Osteoblast (primary cell): ENCODE measurements around the gene KPNA3. TPM values are rescaled to one million over a fixed set of nuclear protein-coding genes. Genes with fewer than 3 reads are reported as not detected.
A peak's percentile ranks its signal among the peaks of the same experiment; 100 is the strongest.

ENCODE experiments used
- DNase-seq: peaks from one replicate; pipeline ENCODE4 v3.0.0; 2011; ENCODE audit warnings: low spot score, mixed read lengths; ENCODE audit not compliant: insufficient read length; ENCODE audit errors: missing footprints
- H2AFZ ChIP-seq: 2 replicates; pipeline ENCODE4 v1.6.0; 2011; ENCODE audit warnings: mild to moderate bottlenecking, low read length
- H3K27ac ChIP-seq: 2 replicates; pipeline ENCODE4 v1.5.1; 2011; ENCODE audit warnings: mild to moderate bottlenecking, low read depth, low read length, moderate library complexity
- H3K27me3 ChIP-seq: 2 replicates; pipeline ENCODE4 v1.6.0; 2012; ENCODE audit warnings: mild to moderate bottlenecking, control low read depth, inconsistent platforms, low read length, moderate library complexity; ENCODE audit not compliant: insufficient read depth
- H3K36me3 ChIP-seq: 2 replicates; pipeline ENCODE4 v1.5.1; 2011; ENCODE audit warnings: mild to moderate bottlenecking, low read length, control low read depth, moderate library complexity; ENCODE audit not compliant: insufficient read depth
- H3K4me1 ChIP-seq: 2 replicates; pipeline ENCODE4 v1.5.1; 2011; ENCODE audit warnings: mild to moderate bottlenecking, low read length, control low read depth, moderate library complexity; ENCODE audit not compliant: insufficient read depth
- H3K4me2 ChIP-seq: 2 replicates; pipeline ENCODE4 v1.6.0; 2011; ENCODE audit warnings: mild to moderate bottlenecking, low read length; ENCODE audit not compliant: insufficient read depth
- H3K4me3 ChIP-seq: fragments of 200-600 bp; sonication (generic); 3 replicates; pipeline ENCODE4 v1.5.1; 2012; ENCODE audit warnings: mild to moderate bottlenecking, low read length, inconsistent platforms; ENCODE audit not compliant: insufficient read depth
- H3K79me2 ChIP-seq: 2 replicates; pipeline ENCODE4 v1.6.0; 2012; ENCODE audit warnings: mild to moderate bottlenecking, low read length, control low read depth, inconsistent platforms; ENCODE audit not compliant: insufficient read depth
- H3K9me3 ChIP-seq: 2 replicates; pipeline ENCODE4 v1.5.1; 2011; ENCODE audit warnings: low read depth, low read length, control low read depth
- H4K20me1 ChIP-seq: 2 replicates; pipeline ENCODE4 v1.6.0; 2012; ENCODE audit warnings: mild to moderate bottlenecking, low read length, control low read depth; ENCODE audit not compliant: insufficient read depth
- total RNA-seq: library from RNA; depleted of rRNA; stranded (reverse); fragments of >200 nt; gene quantifications from 2 replicates; pipeline ENCODE4 v1.2.3, GENCODE V29; 2012
- TF ChIP-seq, protein P1 (sequence below): IDR thresholded peaks from 2 replicates; pipeline ENCODE4 v1.5.1; 2011; ENCODE audit warnings: mild to moderate bottlenecking, low read depth, low read length, moderate library complexity; ENCODE audit errors: extremely low read depth

Gene KPNA3
- total RNA-seq, 1 donor: 42.0 TPM

GRCh38 chr13:49652355-49653305 lies 139.9 kb downstream of the KPNA3 start:
- Histone ChIP-seq H3K27ac (no peak overlapping the region), H3K9me3 (no peaks in the 10 kb centered on the region), H4K20me1 (no peaks in the 10 kb centered on the region), H3K27me3 (no peaks in the 10 kb centered on the region), H3K4me2 (no peak overlapping the region), H3K4me1 (peaks cover 6% of the 10 kb centered on the region), H2AFZ (no peak overlapping the region), H3K79me2 (no peaks in the 10 kb centered on the region), H3K36me3 (peaks cover 5% of the 10 kb centered on the region), H3K4me3 (no peak overlapping the region)
- TF ChIP-seq, protein P1, sequence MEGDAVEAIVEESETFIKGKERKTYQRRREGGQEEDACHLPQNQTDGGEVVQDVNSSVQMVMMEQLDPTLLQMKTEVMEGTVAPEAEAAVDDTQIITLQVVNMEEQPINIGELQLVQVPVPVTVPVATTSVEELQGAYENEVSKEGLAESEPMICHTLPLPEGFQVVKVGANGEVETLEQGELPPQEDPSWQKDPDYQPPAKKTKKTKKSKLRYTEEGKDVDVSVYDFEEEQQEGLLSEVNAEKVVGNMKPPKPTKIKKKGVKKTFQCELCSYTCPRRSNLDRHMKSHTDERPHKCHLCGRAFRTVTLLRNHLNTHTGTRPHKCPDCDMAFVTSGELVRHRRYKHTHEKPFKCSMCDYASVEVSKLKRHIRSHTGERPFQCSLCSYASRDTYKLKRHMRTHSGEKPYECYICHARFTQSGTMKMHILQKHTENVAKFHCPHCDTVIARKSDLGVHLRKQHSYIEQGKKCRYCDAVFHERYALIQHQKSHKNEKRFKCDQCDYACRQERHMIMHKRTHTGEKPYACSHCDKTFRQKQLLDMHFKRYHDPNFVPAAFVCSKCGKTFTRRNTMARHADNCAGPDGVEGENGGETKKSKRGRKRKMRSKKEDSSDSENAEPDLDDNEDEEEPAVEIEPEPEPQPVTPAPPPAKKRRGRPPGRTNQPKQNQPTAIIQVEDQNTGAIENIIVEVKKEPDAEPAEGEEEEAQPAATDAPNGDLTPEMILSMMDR: peak; percentile 60
- peak; percentile 88 for DNase-seq

- no peak overlapping the region for H3K4me2 ChIP-seq
- TF ChIP-seq, protein P1: no peak
- DNase-seq: no peak
- H3K4me1 ChIP-seq: peaks cover 6% of the 10 kb centered on the region
- no peak overlapping the region for H2AFZ ChIP-seq
- peaks cover 3% of the 10 kb centered on the region for H3K36me3 ChIP-seq
- H3K4me3 ChIP-seq: no peak overlapping the region
- H3K27me3 ChIP-seq: no peaks in the 10 kb centered on the region
- no peaks in the 10 kb centered on the region for H4K20me1 ChIP-seq
- H3K9me3 ChIP-seq: no peaks in the 10 kb centered on the region
- no peak overlapping the region for H3K27ac ChIP-seq
- no peaks in the 10 kb centered on the region for H3K79me2 ChIP-seq
These were observed 140.7 kb downstream of the KPNA3 start for GRCh38 chr13:49651570-49652354.

DNA sequence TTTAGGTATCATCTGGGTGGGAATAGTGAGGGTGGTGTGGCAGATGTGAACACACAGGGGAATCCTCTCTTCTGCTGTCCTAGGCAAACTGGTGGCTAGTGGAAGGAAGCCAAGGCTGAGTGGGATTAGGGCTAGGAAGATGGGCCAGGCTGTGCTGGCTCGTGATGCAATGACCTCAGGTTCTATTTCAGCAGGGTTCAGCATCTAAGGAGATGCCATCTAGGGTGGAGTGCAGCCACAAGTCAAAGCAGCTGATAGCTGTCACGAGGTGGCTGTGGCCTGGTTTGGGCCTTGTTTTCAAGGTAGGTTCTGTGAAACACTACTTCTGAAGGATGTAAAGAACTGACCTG lies 142.5 kb downstream of the KPNA3 start:
- H3K4me3 ChIP-seq: no peak overlapping the region
- H3K79me2 ChIP-seq: no peaks in the 10 kb centered on the region
- H3K36me3 ChIP-seq: no peaks in the 10 kb centered on the region
- no peaks in the 10 kb centered on the region for H3K27me3 ChIP-seq
- H3K9me3 ChIP-seq: no peaks in the 10 kb centered on the region
- no peaks in the 10 kb centered on the region for H4K20me1 ChIP-seq
- H3K27ac ChIP-seq: no peak overlapping the region
- DNase-seq: no peak
- H2AFZ ChIP-seq: no peak overlapping the region
- no peaks in the 10 kb centered on the region for H3K4me1 ChIP-seq
- no peak overlapping the region for H3K4me2 ChIP-seq
- TF ChIP-seq, protein P1: no peak

Other genes starting within 250 kb of the KPNA3 start
- 26.4 and 27.4 TPM in 2 replicates for gene RCBTB1, start 207.1 kb downstream of the KPNA3 start, total RNA-seq
- gene ARL11, start 164.2 kb downstream of the KPNA3 start, total RNA-seq: not detected in 2 replicates
- 26.1 and 38.9 TPM in 2 replicates for gene EBPL, start 101.2 kb downstream of the KPNA3 start, total RNA-seq
- 3.8 and 4.0 TPM in 2 replicates for gene SPRYD7, start 143.7 kb upstream of the KPNA3 start, total RNA-seq
- gene TRIM13, start 204.4 kb upstream of the KPNA3 start, total RNA-seq: 21.7 and 23.6 TPM in 2 replicates
- gene KCNRG, start 222.8 kb upstream of the KPNA3 start, total RNA-seq: 4.0 and 5.0 TPM in 2 replicates